SHP77 treated with DMSO at 0.1 percent for 48 hours (cell line): ENCODE data around the gene HAGHL.
"Not testable (repeated sequence)": the region's sequence is repeated elsewhere in the genome, so short reads cannot be mapped to it uniquely, and the experiment has no call there.

Experiments
- DNase-seq: peaks from one replicate; lab custom pipeline; 2025; lab: John Stamatoyannopoulos, UW

HAGHL gene

DNA sequence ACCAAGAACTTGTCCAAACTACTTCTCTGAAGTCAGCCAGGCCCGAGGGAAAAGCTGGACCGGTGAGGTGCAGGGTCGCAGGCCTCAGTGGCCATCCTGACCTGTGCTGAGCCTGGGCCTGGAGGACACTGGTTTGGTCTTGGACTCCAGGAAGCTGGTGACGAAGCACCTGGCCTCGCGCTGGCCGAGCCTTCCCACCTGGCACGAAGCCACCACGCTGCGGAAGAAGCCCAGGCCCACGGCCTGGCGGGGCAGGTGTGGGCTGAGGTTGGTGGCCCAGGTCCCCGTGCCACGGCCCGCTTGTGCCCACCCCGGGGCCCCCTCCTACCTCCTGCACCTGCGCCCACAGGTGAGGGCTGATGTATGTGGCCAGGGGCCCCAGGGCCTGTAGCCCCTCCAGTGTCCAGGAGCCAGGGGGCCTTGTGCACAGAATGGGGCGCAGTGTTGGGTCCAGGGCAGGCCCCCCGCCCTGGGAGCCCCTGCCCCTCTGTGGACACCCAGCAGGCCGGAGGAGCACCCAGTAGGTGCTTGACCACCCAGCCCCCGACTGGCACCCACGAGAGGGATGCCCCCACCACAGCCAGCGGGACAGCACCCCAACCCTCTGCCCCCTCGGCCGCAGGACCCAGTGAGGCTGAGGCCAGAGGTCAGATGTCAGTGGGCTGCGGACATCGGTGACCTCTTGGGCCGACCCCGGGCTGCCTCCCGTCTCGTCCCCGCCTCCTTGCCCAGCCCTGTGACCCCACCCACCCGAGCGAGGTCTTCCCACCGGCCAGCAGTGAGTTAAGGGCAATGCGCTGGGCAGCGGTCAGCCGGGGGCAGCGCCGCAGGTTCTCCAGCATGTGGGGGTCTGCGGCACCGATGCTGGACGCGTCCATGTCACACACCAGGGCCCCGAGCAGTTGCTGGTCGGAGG lies 47.4 kb downstream of the HAGHL start:
- no peak for DNase-seq

DNA sequence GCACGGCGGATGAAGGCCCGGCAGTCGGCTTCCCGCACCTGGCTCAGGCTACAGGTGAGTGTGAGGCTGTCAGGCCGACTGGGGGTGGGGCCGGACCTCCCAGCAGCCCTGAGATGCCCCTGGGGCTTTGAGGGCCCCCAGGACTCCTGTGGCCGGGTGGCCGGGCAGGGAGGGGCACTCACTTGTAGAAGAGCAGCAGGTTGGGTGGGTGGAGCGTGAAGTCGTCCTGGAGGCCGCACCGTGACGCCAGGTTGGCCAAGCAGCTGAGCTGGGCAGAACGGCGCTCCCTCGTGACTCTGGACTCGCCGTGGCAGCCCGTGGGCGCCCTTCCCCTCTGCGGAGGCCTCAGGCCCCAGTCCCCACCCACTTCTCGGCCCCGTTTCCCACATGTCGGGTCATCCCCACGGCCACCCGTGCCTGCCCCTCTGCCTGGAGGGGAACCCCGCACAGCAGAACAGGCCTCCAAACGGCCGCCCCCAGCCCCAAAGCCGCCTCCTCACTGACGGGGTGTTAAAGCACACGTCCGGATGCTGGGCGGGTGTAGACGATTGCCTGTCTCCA lies 48.4 kb downstream of the HAGHL start:
- DNase-seq = no peak

GRCh38 chr16:776298-776697 lies 49.4 kb downstream of the HAGHL start:
- DNase-seq = not testable (repeated sequence)

- no peak for DNase-seq
Observed at GRCh38 chr16:776824-777223, 49.9 kb downstream of the HAGHL start.

- DNase-seq = no peak
Observed at GRCh38 chr16:777826-778225, 50.9 kb downstream of the HAGHL start.

DNA sequence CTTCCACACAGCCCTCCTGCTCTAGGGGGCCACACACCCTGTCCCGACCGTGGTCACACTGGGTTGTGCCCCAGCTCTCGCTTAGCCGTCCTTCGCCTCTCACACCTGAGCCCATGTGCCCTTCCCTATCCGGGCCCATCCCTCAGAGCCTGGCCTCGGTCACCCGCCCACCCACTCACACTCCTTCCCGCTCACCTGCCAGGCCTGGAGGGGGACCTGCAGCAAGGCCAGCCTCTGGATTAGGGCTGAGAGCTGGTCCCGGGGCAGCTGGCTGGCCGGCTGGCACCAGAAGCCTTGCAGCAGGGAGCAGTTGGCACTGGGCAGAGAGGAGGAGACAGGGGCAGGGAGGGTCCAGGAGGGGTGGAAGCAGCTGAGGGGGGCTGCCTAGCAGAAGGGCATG lies 51.5 kb downstream of the HAGHL start:
- no peak for DNase-seq

GRCh38 chr16:778909-779527 lies 52.1 kb downstream of the HAGHL start:
- DNase-seq = no peak
